Heart left ventricle (tissue), 16 donors: ENCODE measurements around the gene ACE. TPM values are rescaled to one million over a fixed set of nuclear protein-coding genes. Genes with fewer than 3 reads are reported as not detected.
A peak's percentile ranks its signal among the peaks of the same experiment; 100 is the strongest.

Source experiments
- ATAC-seq, 4 donors: fragments of 200-7000 bp; cut with Tn5 transposase; one replicate each; pipeline ENCODE4 v1.9.1; 2020 to 2022; ENCODE audit warnings: moderate library complexity in 4 of 4, mild to moderate bottlenecking in 3 of 4, moderate number of reproducible peaks in 1 of 4
- DNase-seq, 5 donors: peaks; one replicate each; pipeline ENCODE4 v3.0.0-alpha.2; 2020
- H3K27ac ChIP-seq, 12 donors: fragments of 200-600 bp; sonication (generic) in 4 of 12; one replicate each; pipeline versions ENCODE4 v1.5.0 to v1.8.0; 2016 to 2022; ENCODE audit warnings: mild to moderate bottlenecking in 2 of 12
- H3K27me3 ChIP-seq, 9 donors: fragments of 200-600 bp; sonication (generic) in 2 of 9; one replicate each; pipeline versions ENCODE4 v1.5.1 to v1.8.0; 2016 to 2022; ENCODE audit warnings: mild to moderate bottlenecking in 3 of 9
- H3K36me3 ChIP-seq, 9 donors: fragments of 200-600 bp; sonication (generic) in 2 of 9; one replicate each; pipeline versions ENCODE4 v1.5.0 to v1.8.0; 2018 to 2022; ENCODE audit warnings: mild to moderate bottlenecking in 2 of 9
- H3K4me1 ChIP-seq, 12 donors: fragments of 200-600 bp; sonication (generic) in 4 of 12; one replicate each; pipeline versions ENCODE4 v1.5.0 to v1.8.0; 2016 to 2022; ENCODE audit warnings: mild to moderate bottlenecking in 3 of 12
- H3K4me3 ChIP-seq, 12 donors: fragments of 200-600 bp; sonication (generic) in 4 of 12; one replicate each; pipeline versions ENCODE4 v1.5.0 to v1.8.0; 2017 to 2022; ENCODE audit warnings: mild to moderate bottlenecking in 9 of 12, moderate library complexity in 4 of 12
- H3K9me3 ChIP-seq, 12 donors: fragments of 200-600 bp; sonication (generic) in 4 of 12; one replicate each; pipeline versions ENCODE4 v1.5.0 to v1.8.0; 2016 to 2022; ENCODE audit warnings: mild to moderate bottlenecking in 1 of 12
- POLR2A ChIP-seq, 2 donors: fragments of 450-650 bp; IDR thresholded peaks; one replicate each; pipeline ENCODE4 v1.6.1; 2017; ENCODE audit warnings: antibody characterized with exemption in 2 of 2, mild to moderate bottlenecking in 2 of 2, moderate library complexity in 2 of 2
- WGBS, 4 donors: extraction: QIAGEN DNeasy Blood & Tissue Kit in 2 of 4; methylation state at CpG; one replicate each; pipeline versions ENCODE4 v1.1.5 to v1.1.7; 2013 to 2018; 5-methylcytosine and 5-hydroxymethylcytosine counted together
- intact Hi-C, 10 donors: fragments of 100-400 bp; cut with DNase I; formaldehyde crosslinking; loops; one replicate each; pipeline versions ENCODE4 v1.11.1 to v1.14.2; 2022
- polyA plus RNA-seq, 2 donors: library from polyadenylated mRNA; stranded (reverse); fragments of 200-250 nt; gene quantifications; one replicate each; pipeline ENCODE4 v1.2.3, GENCODE V29; 2013
- total RNA-seq, 9 donors: library from RNA; depleted of rRNA in 2 of 9; stranded (reverse); fragments of >200 nt in 2 of 9; fragmentation: NEBNext Ultra II Directional in 3 of 9; extraction: Animal tissue kit (Norgen Biotek cat#: 25700) in 3 of 9; gene quantifications; one replicate each; pipeline versions ENCODE4 v1.1.0 to v1.2.4, GENCODE V29; 2016 to 2023
- TF ChIP-seq, protein P1 (sequence below), 12 donors: fragments of 200-600 bp; sonication (generic) in 4 of 12; IDR thresholded peaks; one replicate each; pipeline versions ENCODE4 v1.5.0 to v1.8.0; 2018 to 2022; ENCODE audit warnings: antibody characterized with exemption in 12 of 12, mild to moderate bottlenecking in 5 of 12
- donor health status: ischemic (EF 13 %, LVEDD 7.1; RV severe dilation, severe dysfunction).
- donor health status: healthy with polysubstance abuse.
- donor health status: DM: no; HTN: yes; CAD: no.
- donor health status: DM: no; HTN: no; CAD: no.
- donor health status: ischemic (EF 25% LVEDD 6.9; RV normal size, moderate dysfunction).
- donor health status: ischemic (EF 25% LVEDD 5.7; RV mildly dilated, moderate dysfunction).
- donor health status: healthy.
- donor health status: DM: yes; HTN: yes; CAD: no.
- donor health status: ischemic (EF 35%, LVEDD 5.7; RV mildly dilated, moderate dysfunction).
- donor health status: nonischemic (EF 11% LVEDD 7.7; RV severe dilation, severe dysfunction).
- donor health status: DM: yes; HTN: yes; CAD: no.
- donor health status: PGD.
- donor health status: ischemic (EF 29% LVEDD 5.4; RV normal size, mild dysfunction).
- donor health status: nonischemic (EF 23%, LVEDD 6.1; RV moderate dilation, normal function).

Gene ACE
- total and polyA plus RNA-seq, 11 donors: 1.6 to 42.3 (median 7.6) TPM

DNA sequence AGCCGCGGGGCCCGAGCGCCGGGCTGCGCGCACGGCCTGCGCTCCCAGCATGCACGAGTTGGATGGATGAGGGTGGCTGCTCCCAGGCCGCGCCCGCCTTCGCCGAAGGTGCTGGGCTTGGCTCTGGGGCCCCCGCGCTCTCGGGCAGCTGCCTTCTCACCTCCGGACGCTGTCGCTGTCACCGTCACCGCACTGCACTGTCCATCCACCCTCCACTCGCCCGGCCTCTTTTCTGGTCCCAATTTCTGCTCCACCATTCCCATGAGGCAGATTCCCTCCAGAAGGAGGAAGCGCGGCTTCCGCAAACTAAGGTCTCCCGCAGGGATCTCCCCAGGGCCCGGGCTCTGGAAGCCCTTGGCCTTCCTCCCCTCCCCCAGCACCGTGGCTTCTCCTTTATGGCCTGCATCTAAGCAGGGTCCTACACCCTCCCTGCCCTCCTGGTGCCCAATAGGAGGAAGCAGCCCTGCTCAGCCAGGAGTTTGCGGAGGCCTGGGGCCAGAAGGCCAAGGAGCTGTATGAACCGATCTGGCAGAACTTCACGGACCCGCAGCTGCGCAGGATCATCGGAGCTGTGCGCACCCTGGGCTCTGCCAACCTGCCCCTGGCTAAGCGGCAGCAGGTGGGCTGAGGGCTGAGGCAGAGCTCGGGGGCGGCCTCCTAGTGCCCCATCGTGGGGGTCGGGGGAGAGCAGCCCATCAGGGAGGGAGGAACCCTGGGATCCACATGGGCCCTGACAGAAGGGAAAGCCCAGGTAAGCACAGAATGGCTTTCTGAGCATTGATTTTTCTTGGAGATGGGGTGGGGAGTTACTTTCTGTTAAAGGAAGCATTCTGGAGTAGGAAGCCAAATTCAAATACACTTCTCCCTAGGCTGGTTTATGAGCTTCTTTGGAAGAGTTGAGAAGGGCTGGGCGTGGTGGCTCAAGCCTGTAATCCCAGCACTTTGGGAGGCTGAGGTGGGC lies 899 bp downstream of the ACE start:
- Histone ChIP-seq H3K4me1 (peaks cover 4 to 64% (median 37%) of the 10 kb centered on the region in 12 donors), H3K4me3 (peak overlapping the region; percentile 29 to 77 (median 62)), H3K27ac (peak overlapping the region in 8 of 12 donors; percentile 7 to 83 (median 53)), H3K9me3 (no peaks in the 10 kb centered on the region), H3K36me3 (peaks cover 0 to 22% (median 0%) of the 10 kb centered on the region in 9 donors), H3K27me3 (peaks cover 0 to 16% (median 0%) of the 10 kb centered on the region in 9 donors)
- intact Hi-C loops: loop anchor here in 9 of 10 donors (2.0 to 5.0 kb wide), 6 partner anchors 31 to 53 kb away; partner anchors contain the start of gene CYB561 (in 2 of the 9)
- peak in 1 of 5 donors; percentile 41 for DNase-seq
- WGBS, 4 donors: 7 to 14% (median 9%) methylated on average over 21 to 44 of the region's 44 CpGs
- TF ChIP-seq POLR2A (IDR thresholded peaks at IDR 0.05): no peak
- TF ChIP-seq, protein P1, sequence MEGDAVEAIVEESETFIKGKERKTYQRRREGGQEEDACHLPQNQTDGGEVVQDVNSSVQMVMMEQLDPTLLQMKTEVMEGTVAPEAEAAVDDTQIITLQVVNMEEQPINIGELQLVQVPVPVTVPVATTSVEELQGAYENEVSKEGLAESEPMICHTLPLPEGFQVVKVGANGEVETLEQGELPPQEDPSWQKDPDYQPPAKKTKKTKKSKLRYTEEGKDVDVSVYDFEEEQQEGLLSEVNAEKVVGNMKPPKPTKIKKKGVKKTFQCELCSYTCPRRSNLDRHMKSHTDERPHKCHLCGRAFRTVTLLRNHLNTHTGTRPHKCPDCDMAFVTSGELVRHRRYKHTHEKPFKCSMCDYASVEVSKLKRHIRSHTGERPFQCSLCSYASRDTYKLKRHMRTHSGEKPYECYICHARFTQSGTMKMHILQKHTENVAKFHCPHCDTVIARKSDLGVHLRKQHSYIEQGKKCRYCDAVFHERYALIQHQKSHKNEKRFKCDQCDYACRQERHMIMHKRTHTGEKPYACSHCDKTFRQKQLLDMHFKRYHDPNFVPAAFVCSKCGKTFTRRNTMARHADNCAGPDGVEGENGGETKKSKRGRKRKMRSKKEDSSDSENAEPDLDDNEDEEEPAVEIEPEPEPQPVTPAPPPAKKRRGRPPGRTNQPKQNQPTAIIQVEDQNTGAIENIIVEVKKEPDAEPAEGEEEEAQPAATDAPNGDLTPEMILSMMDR (IDR thresholded peaks at IDR 0.05): no peak
- ATAC-seq: no peak

DNA sequence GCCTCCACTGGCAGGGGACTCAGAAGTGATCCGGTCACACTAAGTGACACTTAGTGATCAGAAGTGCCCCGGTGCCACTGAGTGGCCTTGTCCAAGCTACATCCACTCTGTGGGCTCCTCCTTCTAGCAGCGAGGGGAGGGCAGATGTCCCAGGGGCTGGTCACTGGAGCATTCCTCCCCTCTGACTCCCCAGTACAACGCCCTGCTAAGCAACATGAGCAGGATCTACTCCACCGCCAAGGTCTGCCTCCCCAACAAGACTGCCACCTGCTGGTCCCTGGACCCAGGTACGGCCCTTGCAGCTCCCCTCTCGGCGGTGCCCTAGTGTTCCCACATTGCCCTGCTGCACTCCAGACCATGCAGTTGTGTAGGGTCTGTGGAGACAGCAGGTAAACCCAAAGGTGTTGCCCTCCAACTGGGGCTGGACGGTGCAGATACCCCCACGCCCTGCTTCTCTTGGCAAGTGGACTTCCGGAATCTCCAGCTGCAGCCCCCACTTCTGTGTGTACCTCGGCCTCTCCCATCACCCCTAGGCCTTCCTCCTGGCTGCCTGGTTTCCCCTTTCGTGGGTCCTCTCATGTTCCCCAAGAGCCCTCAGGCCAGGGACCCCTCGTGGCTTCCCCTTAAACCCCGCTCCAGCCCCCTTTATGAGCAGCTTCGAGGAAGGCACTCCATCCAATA lies 2.1 kb downstream of the ACE start:
- Histone ChIP-seq H3K4me3 (peak overlapping the region in 7 of 12 donors; percentile 53 to 77 (median 65)), H3K27ac (peak overlapping the region in 1 of 12 donors; percentile 83), H3K27me3 (peaks cover 0 to 16% (median 0%) of the 10 kb centered on the region in 9 donors), H3K9me3 (no peaks in the 10 kb centered on the region), H3K4me1 (peaks cover 4 to 60% (median 37%) of the 10 kb centered on the region in 12 donors), H3K36me3 (peaks cover 0 to 25% (median 0%) of the 10 kb centered on the region in 9 donors)
- 46 to 76% (median 48%) methylated on average over 10 to 16 of the region's 16 CpGs for WGBS, 4 donors
- TF ChIP-seq, protein P1 (IDR thresholded peaks at IDR 0.05): peak; percentile 67 to 86 (median 74)
- no peak for TF ChIP-seq POLR2A (IDR thresholded peaks at IDR 0.05)
- ATAC-seq (peak; percentile 64 to 84 (median 81)), DNase-seq (peak; percentile 72 to 88 (median 77))
- intact Hi-C loops: loop anchor here (1.0 to 5.0 kb wide), 8 partner anchors 32 to 54 kb away; partner anchors contain the start of gene CYB561 (in 1 of the 10)

DNA sequence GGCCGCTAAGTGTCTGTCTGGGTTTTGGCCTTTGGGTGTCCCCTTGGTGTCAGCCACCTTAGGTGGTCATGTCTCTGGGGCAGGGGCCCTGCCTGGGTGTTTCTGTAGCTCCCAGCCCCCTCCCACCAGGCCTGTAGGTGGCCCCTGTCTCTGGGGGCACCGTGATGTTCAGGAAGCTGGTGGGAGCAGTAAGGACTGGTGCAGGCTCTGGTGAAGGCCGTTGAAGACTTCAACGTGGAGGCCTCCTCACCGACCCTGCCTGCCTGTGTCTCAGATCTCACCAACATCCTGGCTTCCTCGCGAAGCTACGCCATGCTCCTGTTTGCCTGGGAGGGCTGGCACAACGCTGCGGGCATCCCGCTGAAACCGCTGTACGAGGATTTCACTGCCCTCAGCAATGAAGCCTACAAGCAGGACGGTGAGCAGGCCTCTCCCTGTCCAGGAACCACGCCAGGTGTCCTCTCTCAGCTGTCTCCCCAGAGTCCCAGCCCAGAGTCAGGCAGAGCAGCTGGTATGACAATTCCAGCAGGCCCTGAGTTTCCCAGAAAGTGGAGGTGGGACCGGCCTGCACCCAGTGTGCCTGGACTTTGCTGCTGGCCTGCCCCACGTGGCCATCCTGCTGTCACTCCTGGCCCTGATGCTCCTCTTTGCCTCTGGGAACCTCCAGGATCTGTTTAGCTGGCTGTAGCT lies 2.8 kb downstream of the ACE start:
- intact Hi-C loops: loop anchor here (1.0 to 5.0 kb wide), 8 partner anchors 33 to 55 kb away; partner anchors contain the start of gene CYB561 (in 1 of the 10)
- DNase-seq (peak in 1 of 5 donors; percentile 33), ATAC-seq (no peak)
- 83 to 87% (median 85%) methylated on average over 14 to 17 of the region's 17 CpGs for WGBS, 4 donors
- Histone ChIP-seq H3K27ac (no peak overlapping the region), H3K36me3 (peaks cover 0 to 28% (median 0%) of the 10 kb centered on the region in 9 donors), H3K9me3 (no peaks in the 10 kb centered on the region), H3K4me3 (peak overlapping the region in 2 of 12 donors; percentile 65 to 77), H3K27me3 (peaks cover 0 to 16% (median 0%) of the 10 kb centered on the region in 9 donors), H3K4me1 (peaks cover 4 to 56% (median 34%) of the 10 kb centered on the region in 12 donors)
- TF ChIP-seq, protein P1 (IDR thresholded peaks at IDR 0.05): no peak
- TF ChIP-seq POLR2A (IDR thresholded peaks at IDR 0.05): no peak
